HG03457 (cell line): ENCODE data around the gene DRD1.
"Not testable (repeated sequence)": the region's sequence is repeated elsewhere in the genome, so short reads cannot be mapped to it uniquely, and the experiment has no call there.

Experiments used
- ATAC-seq: cut with Tn5 transposase; IDR thresholded peaks from one replicate; pipeline ENCODE4 v1.9.1; 2021; ENCODE audit warnings: moderate number of reproducible peaks; ENCODE audit not compliant: unreplicated experiment

Gene DRD1

DNA sequence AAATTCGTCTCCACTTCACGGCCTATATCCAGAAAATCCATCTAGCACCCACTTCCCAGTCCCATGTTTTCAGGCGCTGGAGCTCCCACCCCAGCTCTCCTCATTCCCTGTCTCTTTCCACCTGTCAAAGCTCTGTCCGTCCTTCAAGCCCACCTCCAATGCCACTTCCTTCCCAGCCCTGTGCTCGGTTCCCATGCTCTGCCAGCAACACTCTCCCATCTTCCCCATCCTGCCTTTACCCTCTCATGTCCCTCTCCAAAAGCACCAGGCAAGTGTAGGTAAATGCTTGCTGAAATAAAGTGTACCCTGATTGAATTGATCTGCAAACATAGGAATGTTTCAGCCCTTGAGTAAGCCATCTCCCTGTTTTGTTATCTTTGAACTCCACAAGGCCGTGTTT, 9.2 kb downstream of the DRD1 start:
- no peak for ATAC-seq

DNA sequence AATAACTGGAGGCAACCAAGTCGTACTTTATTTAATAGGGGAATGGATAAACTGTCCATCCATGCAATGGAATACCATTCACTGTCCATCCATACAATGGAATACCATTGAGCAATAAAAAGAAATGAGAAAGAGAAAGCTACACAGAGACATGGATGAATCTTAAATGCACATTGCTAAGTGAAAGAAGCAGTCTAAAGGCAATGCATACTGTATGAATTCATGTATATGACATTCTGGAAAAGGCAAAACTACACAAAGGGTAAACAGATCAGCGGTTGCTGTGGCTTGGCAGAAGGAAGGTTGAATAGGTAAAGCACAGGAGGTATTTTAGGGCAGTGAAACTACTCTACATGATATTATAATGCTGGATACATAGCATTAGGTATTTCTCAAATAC, 16.2 kb downstream of the DRD1 start:
- no peak for ATAC-seq

DNA sequence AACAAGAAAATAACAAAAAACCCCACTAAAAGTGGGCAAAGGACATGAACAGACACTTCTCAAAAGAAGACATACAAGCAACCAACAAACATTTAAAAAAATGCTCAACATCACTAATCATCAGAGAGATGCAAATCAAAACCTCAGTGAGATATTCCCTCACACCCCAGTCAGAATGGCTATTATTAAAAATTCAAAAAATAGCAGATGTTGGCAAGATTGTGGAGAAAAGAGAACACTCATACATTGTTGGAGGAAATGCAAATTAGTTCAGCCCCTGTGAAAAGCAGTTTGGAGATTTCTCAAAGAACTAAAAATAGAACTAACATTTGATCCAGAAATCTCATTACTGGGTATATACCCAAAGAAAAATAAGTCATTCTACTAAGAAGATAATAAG, 19.4 kb downstream of the DRD1 start:
- not testable (repeated sequence) for ATAC-seq

DNA sequence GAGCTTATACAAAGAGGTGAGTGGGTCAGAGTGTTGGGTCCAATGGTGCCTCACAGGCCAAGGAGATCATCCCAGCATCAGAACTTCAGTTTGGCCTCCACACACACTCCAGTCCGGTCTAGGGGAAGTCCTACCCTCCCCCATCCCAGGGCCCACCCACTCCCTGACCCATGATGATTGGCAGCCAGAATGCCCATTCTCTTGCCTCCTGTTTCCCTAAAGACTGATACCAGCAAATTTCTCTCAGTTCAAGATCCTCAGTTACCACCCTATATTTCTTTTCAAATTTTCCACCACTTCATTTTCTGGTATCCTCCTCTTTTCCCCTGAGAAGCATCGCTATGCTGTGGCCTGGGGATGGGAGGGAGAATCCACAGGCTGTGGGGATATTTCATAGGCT, 21.9 kb downstream of the DRD1 start:
- no peak for ATAC-seq

DNA sequence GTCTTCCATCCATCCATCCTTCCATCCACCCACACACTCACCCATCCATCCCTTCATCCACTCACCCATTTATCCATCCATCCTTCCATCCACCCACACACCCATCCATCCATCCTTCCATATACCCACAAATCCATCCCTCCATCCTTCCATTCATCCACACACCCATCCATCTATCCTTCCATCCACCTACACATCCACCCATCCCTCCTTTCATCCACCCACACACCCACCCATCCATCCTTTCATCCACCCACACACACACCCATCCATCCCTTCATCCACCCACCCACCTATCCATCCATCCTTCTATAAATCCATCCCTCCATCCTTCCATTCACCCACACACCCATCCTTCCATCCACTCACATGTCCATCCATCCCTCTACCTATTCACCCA, 23.6 kb downstream of the DRD1 start:
- no peak for ATAC-seq

DNA sequence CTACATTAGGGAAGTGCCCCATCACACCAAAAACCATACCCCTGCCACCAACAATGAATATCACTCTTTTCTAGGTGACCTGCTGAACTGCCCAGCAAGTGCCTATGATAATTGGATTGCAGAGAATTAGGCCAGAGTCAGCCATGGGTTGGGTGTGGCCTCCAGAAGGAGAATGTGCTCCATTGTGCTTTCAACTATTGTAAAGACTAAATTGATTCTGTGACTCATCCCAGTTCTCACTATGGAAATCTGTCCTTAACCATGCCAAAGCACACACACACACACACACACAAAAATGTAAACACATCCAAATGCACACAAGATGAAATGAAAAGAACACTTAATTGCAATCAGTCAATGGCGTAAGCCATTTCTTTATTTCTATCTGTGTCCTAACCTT, 25.7 kb downstream of the DRD1 start:
- no peak for ATAC-seq

DNA sequence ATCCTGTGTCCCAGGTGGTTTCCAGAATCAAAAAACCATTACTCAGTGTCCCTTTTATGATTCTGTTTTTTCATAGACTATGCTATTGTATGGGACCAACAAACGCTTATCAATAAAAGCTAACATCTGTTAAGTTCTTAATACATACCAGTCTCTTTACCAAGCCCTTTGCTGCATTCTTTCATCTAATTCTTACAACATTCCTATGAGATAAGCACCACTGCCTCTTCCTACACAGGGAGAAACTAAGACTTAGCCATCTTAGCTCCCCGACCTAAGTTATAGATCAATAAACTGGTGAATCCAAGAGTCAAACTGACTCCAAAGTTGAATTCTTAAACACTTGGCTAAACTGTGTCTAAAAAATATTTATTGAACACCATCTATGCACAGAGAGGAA, 26.6 kb downstream of the DRD1 start:
- ATAC-seq, result no peak

DNA sequence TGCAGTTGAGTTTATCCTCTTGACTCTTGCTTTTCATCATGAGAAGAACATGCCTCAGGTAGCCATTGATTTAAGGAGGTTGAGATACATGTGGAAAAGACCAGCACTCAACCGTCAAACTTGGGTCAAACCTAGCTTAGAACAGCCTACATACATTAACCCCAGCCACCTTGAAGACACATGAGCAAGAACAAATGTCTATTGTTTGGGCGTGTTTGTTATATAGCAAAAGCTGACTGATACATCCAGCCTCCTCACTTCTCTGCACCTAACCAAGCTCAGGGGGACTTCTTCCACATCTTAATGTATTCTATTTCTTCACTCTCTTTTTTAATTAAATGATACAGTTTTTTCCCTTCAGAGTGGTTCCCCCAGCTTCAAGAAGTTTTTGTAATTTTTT, 28.7 kb downstream of the DRD1 start:
- ATAC-seq, result no peak

DNA sequence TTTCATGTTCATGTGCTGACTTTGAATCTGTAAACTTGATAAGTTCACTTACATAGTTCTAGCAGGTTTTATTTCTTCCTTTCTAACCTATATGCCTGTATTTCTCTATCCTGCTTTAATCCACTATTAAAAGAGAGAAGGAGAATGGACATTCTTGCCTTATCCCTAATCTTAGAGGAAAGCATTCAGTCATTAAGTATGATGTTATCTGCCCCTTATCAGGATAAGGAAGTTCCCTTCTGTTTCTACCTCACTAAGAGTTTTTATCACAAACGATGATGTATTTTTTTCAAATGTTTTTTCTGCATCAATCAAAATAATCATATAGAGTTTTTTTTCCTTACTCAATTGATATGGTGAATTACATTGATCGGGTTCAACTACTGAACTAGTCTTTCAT, 33.1 kb downstream of the DRD1 start:
- no peak for ATAC-seq

DNA sequence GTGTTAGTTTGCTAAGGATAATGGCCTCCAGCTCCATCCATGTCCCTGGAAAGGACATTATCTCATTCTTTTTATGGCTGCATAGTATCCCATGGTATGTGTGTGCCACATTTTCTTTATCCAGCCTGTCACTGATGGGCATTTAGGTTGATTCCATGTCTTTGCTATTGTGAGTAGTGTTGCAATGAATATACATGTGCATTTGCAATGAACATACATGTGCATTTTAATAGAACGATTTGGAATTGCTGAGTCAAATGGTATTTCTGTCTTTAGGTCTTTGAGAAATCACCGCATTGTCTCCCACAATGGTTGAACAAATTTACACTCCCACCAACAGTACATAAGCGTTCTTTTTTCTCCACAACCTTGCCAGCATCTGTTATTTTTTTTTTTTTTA, 37.7 kb downstream of the DRD1 start:
- ATAC-seq, result no peak

DNA sequence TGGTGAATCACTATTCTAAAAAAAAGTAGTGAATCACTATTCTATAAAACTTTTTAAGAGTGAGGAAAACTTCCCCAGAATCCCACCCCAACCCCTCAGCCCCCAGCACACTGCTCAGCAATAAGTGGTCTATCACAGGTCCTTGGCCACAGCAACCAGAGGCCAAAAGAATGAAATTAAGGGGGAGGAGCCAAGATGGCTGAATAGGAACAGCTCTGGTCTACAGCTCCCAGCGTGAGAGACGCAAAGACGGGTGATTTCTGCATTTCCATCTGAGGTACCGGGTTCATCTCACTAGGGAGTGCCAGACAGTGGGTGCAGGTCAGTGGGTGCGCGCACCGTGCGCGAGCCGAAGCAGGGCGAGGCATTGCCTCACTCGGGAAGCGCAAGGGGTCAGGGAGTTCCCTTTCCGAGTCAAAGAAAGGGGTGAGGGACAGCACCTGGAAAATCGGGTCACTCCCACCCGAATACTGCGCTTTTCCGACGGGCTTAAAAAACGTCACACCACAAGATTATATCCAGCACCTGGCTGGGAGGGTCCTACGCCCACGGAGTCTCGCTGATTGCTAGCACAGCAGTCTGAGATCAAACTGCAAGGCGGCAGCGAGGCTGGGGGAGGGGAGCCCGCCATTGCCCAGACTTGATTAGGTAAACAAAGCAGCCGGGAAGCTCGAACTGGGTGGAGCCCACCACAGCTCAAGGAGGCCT, 46.2 kb downstream of the DRD1 start:
- ATAC-seq, result not testable (repeated sequence)

DNA sequence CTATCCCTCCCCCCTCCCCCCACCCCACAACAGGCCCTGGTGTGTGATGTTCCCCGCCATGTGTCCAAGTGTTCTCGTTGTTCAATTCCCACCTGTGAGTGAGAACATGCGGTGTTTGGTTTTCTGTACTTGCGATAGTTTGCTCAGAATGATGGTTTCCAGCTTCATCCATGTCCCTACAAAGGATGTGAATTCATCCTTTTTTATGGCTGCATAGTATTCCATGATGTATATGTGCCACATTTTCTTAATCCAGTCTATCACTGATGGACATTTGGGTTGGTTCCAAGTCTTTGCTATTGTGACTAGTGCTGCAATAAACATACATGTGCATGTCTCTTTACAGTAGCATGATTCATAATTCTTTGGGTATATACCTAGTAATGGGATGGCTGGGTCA, 48.6 kb downstream of the DRD1 start:
- not testable (repeated sequence) for ATAC-seq

DNA sequence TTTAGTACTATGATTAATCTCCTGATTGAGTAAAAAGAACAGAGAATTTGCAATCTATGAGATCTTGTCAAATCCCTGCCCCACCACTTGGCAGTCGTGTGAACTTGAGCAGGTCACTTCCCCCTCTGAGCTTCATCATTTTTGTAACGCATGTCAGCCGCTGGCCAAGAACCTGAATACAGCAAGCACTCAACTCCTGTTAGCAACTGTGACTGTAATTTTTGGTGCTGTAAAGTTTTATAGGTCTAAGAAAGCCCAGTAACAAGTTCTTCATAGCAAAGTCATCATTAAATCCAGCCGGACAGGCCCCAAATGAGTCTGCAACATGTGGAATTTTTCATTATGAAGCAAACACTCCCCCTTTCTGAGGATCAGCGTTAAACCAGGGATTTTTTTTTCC, 49.4 kb downstream of the DRD1 start:
- no peak for ATAC-seq

DNA sequence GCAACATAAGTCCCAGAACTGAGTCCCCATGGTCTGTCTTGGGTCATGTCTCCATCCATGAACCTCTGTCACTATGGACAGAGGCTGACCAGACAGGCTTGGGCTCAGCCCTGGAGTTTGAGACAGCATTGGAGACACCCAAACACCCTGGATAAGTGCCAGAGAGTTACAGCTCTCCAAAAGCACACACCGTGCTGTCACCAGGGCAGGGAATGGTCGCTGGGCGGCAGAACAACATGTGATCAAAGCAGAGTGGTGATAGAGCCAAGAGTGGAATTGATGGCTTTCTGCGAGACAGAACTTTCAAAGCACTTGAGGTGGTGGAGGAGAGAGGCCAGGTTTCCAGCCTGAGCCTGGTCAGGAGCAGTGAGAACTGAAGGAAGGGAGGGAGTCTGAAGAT, 50.1 kb downstream of the DRD1 start:
- no peak for ATAC-seq

DNA sequence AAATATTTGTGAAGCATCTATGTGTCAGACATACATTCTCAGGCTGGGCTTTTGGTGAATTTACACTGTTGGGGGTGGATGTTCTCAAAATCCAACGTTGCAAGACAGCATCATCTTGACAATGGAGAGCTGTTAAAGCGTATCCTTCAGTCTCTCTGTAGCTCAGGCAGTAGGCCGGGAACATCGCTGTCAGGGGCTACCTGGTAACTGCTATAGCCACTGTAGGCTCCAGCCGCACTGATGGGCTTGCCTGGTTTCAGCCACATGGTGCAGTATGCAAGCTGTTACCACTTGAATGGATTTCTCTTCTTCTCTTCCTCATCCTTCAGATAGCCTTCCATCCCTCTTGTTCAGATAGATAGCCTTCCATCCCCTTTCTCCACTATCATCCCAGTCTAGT, 51.7 kb downstream of the DRD1 start:
- ATAC-seq, result no peak

DNA sequence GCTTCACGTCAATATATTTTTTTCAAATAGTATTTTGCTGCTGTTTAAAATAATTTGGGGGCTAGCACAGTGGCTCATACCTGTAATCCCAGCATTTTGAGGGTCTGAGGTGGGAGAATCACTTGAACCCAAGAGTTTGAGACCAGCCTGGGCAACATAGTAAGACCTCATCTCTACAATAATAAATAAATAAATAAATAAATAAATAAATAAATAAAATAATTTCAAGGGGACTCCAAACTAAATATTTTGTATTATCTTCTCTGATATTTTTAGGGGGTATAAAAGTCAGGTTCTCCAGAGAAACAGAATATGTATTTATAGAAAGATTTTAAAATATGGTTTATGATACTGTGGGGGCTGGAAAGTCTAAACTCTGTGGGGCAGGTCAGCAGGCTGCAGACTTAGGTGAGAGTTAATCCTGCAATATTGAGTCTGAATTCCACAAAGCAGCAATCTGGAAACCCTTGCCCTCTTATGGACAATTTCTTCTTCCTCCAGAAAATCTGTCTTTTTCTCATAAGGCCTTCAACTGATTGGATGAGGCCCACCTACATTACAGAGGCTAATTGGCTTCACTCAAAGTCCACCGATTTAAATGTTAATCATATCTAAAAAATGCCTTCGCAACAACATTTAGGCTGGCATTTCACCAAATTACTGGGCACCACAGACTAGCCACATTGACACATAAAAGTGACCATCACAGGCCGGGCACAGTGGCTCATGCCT, 53.5 kb downstream of the DRD1 start:
- no peak for ATAC-seq
